Activated gamma-delta T cell (primary cell): ENCODE data around the gene DLG2.

Experiments used
- DNase-seq: peaks from one replicate; lab custom pipeline; 2025; lab: John Stamatoyannopoulos, UW

Gene DLG2

GRCh38 chr11:84261707-84262106 is 1365.4 kb downstream of the DLG2 start:
- no peak for DNase-seq

- no peak for DNase-seq
These were observed 1366.3 kb downstream of the DLG2 start for GRCh38 chr11:84260862-84261261.

GRCh38 chr11:84256618-84257017 is 1370.5 kb downstream of the DLG2 start:
- DNase-seq = no peak

GRCh38 chr11:84255483-84255882 is 1371.7 kb downstream of the DLG2 start:
- no peak for DNase-seq

- DNase-seq = no peak
These were observed 1376.1 kb downstream of the DLG2 start for GRCh38 chr11:84250834-84251613.

DNA sequence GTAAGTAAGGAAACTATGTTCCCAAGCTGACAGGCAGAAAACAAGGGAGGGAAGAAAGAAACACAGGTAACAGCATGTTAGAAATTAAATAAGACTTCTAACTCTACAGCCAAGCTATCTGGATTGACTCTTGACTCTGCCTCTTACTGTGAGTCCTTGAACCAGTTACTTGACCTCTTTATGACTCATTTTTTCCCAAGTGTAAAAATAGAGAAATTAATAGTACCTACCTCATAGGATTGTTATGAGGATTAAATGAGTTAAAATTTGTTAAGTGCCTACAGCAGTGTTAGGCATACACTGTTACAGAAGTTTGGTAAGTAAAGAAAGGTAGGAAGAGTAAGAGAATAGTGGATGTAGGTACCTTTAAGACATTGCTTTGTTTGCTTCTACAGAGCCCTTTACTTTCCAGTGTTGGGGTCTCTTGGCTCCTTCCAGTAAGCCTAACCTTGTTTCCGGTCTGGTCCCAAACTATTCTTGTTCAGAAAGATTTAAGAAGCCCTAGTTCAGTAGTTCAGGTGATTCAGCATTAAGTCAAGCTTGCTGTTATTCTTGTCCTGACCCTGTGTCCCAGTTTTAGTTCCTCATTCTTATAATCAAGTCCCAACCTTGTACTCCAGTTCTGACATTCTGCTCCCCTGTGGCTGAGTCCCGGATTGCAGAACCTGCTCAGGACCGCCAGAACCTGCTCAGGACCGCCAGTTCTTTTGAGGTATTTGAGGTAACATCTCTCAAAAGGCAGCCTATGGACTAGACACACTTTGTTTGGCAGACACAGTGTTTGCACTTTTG is 1377.6 kb downstream of the DLG2 start:
- DNase-seq = no peak

DNA sequence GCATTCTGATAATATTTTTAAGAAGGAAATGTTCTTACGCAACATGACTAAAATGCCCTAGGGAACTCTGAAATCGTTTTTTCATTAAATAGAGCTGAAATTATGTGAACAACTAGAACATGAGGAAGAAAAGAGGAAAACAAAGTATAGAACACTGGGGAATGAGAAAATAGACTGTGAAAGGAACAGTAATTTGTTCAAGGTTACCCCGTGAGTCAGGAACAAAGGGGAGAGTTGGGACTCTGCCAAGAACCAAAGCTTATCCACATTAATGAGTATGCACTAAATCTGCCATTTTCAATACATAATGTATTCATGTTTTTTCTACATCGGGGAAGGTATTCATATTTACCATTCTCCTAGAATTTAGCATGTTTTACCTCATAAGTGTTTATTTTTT is 1379.2 kb downstream of the DLG2 start:
- DNase-seq = no peak

GRCh38 chr11:84247129-84247528 is 1380.0 kb downstream of the DLG2 start:
- no peak for DNase-seq

- DNase-seq = no peak
These were observed 1383.4 kb downstream of the DLG2 start for GRCh38 chr11:84243629-84244263.

GRCh38 chr11:84241343-84242131 is 1385.6 kb downstream of the DLG2 start:
- DNase-seq = no peak

DNA sequence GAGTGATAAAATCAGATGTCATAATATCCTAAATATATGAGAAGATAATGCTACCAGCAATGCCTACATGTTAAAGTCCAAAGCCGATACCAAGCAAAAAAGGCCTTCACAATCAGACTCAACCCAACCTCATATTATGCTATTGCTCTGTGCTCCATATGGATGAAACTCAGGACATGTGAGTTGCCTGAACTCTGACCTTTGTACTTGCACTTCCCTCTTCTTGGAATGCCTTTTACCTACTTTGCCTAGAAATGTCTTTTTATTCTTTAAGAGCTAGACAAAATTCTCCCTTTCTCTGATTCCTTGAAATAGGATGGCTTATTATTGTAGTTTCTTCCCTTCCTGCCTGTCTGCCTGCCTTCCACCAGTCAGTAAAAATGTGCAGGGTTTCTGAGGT is 1386.3 kb downstream of the DLG2 start:
- DNase-seq = no peak

DNA sequence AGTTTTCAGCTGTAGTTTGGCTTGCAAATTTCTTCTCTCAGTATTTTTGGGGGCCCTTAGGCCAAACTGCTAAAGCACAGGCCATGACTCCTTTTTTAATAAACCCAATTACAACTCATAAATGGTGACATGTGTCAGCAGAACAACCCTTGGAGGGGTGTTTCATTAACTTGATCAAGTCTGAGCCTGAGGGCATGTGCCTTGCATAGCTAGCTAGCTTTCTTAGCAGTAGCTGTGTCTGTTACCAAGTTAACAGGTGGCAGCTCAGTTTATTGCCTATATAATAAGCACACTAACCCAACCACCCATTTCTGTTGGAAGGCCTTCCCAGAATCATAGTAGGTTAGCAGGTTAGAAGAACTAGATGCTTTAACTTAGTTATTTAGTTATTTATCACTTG is 1390.7 kb downstream of the DLG2 start:
- no peak for DNase-seq

- DNase-seq = no peak
These were observed 1392.5 kb downstream of the DLG2 start for GRCh38 chr11:84234462-84235202.

DNA sequence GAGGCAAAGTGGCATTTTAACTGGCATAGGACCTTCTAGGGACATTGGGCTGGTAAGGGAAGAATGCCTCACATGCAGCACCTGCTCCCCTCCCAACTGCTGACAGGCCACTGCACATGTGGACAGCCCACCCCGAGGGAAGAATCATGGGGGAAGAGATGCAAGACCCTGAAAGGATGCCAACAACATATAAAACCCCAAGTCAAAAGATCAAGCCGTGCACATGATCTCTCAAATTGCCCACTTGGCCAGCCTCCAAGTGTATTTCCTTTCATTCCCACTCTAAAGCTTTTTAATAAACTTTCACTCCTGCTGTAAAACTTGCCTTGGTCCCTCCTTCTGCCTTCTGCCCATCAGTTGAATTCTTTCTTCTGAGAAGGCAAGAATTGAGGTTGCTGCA is 1393.1 kb downstream of the DLG2 start:
- DNase-seq = no peak

DNA sequence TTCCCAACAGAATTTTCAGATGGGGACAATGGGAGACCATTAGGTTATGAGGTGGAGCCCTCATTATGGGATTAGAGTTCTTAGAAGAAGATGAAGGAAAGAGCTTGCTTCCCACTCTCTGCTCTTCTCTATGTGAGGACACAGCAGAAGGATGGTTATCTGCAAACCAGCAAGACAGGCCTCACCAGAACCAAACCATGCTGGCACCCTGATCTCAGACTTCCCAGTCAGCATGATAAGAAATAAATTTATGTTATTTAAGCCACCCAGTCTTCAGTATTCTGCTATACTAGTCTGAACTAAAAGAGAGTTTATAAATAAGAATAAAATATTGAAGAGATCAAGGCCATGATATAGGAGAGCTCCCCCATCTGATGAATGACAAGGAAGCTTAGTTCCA is 1394.6 kb downstream of the DLG2 start:
- no peak for DNase-seq

DNA sequence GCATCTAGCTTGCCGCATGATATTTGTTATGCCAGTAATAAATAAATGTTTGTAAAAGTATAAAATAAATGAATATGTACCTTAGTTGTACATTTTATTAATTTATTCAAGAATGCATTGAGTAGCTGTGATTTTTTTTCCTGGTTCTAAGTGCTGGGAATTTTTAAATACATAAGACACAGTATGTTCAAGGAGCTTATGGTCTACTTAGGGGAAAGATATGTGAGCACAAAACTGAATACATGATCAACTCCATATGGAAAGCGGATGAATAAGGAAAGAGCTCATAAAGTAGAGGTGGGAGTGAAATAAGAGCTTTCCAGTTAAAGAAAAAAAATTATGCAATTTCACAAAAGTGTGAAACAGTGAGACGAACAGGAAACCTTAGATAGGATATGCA is 1396.7 kb downstream of the DLG2 start:
- no peak for DNase-seq

GRCh38 chr11:84227970-84228665 is 1399.0 kb downstream of the DLG2 start:
- no peak for DNase-seq

GRCh38 chr11:84224042-84224441 is 1403.1 kb downstream of the DLG2 start:
- no peak for DNase-seq

GRCh38 chr11:84218318-84218717 is 1408.8 kb downstream of the DLG2 start:
- DNase-seq = no peak

DNA sequence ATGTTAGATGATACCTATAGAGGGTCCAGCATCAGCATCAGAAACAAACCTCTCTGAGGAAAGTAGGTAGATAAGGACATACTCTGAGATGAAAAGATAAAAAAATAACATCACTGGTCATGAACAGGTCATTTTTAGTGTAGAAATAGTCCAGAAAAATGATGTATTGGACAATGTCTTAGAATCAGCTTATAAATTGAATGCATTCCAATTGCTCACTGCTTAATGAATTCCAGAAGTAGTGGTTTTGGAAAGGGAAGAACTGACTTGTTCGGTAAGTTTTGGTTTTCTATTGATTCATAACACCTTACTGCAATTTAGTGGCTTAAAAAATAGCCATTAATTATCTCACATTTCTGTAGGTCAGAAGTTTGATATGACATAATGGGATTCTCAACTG is 1411.5 kb downstream of the DLG2 start:
- DNase-seq = no peak

- DNase-seq = no peak
These were observed 1412.6 kb downstream of the DLG2 start for GRCh38 chr11:84214557-84214956.
